GM10847 (cell line): ENCODE measurements around the gene CASS4.

ENCODE experiments used
- POLR2A ChIP-seq: IDR thresholded peaks from 2 replicates; pipeline ENCODE4 v1.6.1; 2011; ENCODE audit not compliant: insufficient read length; ENCODE audit errors: extremely low read depth

CASS4 gene

DNA sequence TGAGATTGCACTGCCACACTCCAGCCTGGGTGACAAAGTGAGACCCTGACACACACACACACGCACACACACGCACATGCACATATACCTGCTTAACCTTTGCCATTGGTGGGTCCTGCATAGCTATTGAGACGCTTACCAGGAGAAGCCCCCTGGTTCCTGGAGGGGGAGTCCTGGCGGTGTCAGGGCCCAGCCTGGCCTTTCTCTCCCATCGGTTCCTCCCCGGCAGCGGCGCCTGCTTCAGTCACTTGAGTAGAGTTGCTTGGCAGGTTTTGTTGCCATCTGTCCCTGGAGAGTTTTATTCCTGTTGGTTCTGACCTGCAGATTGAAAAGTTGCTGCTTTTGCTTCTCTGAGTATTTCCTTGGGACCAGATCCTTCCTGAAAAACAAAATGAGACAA lies 91.9 kb downstream of the CASS4 start:
- TF ChIP-seq POLR2A, result no peak

DNA sequence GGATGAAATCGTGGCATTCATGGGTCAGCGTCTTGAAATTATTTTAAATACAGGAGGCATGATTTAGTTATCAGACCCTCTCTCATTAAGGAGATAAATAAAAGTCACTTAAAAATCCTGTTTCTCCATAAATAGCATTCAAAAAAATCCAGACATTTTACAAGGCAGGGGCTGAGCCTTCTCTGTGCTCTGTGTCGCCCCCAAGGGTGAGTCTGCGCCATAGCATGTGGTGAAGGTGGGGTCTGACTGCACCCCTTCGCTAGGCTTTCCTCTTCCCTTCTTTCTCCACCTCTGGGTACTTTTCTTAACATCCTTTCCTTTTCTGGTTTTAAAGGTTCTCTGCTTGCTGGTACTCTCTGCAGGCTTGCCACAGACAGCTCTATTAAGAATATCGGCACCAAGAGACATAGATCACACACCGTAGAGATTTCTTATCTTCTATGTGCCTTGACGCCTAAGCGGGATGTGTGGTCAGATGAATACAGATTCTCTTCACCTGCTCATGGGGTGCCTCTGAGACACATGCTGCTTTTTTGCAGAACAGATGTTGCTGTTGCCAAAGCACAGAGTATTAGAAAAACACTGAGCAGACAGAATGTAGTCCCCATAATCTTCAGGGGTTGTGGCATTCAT lies 92.4 kb downstream of the CASS4 start:
- TF ChIP-seq POLR2A, result no peak

DNA sequence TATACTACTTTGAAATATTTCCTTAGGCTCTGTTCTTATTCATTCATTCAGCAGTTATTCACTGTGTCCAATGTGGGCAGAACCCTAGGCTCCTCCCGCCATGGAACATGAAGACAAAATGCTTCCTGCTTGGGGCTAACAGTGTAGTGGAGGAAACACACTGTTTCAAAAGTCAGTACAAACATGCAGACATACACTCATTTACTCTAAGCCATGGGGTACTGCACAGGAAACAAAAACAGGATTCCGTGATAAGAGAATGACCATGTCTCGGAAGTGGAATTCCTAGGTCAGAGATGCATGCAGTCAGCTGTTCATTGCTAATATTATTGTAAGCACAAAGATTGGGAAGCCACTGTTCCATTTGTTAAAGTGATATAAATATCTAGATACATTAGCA lies 94.0 kb downstream of the CASS4 start:
- no peak for TF ChIP-seq POLR2A
